HG02943 (cell line): ENCODE measurements around the gene KIF12.

Source experiments
- ATAC-seq: cut with Tn5 transposase; IDR thresholded peaks from one replicate; pipeline ENCODE4 v1.9.1; 2021; ENCODE audit warnings: mild to moderate bottlenecking, low read depth, moderate library complexity; ENCODE audit not compliant: unreplicated experiment

KIF12 gene

GRCh38 chr9:114072184-114073140, 26.6 kb downstream of the KIF12 start:
- ATAC-seq: no peak

GRCh38 chr9:114071197-114071795, 27.8 kb downstream of the KIF12 start:
- no peak for ATAC-seq

- no peak for ATAC-seq
Measured at GRCh38 chr9:114070188-114071103, 28.6 kb downstream of the KIF12 start.

DNA sequence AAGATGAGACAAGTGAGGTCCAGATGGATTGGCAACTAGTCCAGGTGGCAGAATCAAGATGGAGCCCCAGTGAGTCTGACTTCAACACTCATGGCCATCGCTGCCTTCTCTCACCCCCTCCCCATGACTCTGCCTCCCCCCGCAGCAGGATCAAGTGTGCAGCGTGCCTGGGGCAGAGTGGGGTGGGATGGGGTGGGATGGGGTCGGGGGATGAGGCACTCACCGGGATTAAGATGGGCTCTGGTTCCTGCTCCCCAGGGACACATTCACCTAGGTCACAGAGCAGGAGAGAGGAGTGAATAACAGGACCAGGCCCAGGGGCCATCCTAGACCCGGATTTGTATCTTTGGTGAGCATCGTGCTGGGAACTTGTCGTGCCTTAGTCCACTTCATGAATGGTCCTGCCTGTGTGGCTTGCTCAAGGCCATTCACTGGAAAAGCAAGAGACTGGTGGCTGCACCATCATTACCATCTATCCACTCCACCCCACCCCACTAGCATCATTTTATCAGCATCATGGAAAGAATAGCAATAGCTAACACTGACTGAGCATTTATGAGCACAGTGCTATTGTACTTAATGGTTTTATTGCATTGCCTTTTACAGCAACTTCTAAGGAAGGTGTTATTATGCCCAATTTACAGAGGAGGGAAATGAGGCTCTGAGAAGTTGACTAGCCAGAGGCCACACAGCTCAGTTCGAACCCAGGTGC, 29.5 kb downstream of the KIF12 start:
- no peak for ATAC-seq

DNA sequence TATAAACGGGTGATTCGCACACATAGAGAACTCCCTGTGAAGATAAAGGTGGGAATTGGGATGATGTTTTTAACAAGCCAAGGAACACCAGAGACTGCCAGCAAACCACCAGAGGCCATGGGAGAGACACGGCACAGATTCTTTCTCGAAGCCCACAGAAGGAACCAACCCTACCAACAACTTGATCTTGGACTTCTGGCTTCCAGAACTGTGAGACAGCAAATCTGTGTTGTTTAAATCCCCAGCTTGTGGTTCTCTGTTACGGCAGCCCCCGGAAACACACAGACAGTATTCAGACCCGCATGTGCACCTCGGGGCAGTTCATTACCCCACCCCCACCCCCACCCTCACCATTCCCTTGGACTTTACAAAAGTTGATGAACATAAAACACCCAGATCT, 33.8 kb downstream of the KIF12 start:
- ATAC-seq: no peak

- no peak for ATAC-seq
Measured at GRCh38 chr9:114061830-114062474, 37.1 kb downstream of the KIF12 start.

DNA sequence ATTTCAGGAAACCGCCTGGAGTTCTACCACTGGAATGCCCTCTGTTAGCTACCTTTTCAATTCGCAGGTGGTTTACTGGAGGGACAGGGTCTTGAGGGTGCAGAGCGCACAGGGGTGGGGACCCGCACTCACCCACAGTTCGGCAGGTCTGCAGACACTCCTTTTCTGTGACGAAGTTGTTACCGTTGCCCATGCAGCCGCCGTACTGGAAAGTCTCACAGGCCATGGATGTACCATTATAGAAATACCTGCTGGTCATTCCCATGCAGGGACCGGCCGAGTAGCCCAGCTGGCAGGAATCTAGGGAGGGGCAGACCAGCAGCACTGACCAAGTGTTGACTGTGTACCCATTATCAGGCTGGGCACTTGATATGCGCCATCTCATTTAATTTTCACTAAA, 37.8 kb downstream of the KIF12 start:
- no peak for ATAC-seq

- no peak for ATAC-seq
Measured at GRCh38 chr9:114060711-114061110, 38.4 kb downstream of the KIF12 start.

GRCh38 chr9:114060070-114060469, 39.0 kb downstream of the KIF12 start:
- no peak for ATAC-seq

- ATAC-seq: no peak
Measured at GRCh38 chr9:114059047-114059803, 39.9 kb downstream of the KIF12 start.

GRCh38 chr9:114058688-114059046, 40.4 kb downstream of the KIF12 start:
- ATAC-seq: no peak

DNA sequence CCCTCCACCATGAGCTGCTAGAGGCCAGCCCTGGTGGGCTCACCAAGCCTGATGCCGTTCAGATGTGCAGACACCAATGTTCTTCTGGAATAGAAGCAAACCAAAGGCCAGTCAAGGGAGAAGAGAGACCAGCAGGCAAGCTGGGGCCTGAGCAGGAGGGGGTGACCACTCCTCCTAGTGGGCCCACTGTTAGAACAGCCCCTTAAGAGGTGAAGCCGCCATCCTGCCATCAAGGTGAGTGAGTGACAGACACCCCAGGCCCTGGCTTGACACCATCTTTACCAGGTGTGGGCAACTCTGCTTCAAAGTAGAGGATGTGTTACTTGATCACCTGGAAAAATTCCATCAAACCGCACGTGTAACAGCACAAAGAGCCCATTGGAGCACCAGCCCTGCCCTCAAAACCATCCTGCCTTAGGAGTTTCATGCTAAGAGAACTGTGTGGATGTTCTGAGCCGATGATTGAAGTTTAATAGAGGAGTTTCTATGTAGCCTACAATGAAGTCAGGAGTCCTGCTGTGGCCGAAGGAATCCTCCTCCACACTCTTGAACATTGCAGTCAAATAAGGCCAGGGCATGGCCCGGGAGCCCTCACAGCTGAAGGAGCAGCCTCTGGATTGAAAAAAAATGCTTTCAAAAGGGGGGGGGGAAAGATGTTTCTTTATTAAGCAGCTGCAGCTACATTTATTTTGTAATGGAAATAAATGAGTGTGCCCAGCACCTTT, 41.8 kb downstream of the KIF12 start:
- no peak for ATAC-seq

DNA sequence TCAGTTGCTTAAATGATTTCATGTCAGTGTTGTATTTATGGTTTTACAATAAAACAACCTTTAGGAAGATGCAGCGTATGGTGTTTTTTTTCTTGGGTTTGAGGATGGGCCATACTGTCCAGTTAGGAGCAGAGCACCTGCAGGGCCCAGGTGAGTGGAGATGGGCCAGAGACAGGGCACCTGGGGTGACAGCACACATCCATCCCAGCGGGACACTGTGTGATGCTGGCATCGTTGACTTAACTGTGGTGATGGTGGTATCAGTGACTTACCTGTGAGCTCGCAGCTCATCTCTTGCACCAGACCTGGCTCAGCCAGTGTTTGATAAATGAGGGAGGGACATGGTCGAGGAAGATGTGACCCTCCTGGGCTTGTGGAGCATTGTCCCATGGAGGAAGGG, 42.6 kb downstream of the KIF12 start:
- no peak for ATAC-seq

DNA sequence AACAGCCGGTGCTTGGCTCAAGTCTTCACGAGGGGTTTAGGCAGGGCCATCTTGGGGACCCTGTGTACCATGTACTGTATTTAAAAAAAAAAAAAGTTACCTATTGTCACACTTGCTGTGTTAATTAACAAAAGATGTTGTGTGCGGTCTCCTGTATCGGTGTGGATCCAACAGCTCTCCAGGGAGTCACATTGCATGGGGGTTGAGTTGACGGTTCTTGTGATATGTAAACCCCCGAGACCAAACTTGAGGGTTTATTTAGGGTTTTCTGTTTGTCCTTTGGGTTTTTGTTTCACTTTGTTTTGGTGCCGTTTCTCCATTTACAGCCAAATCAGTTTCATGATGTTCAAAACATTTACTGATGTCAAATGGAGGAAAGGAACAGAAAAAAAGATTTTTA, 43.2 kb downstream of the KIF12 start:
- ATAC-seq: no peak

- no peak for ATAC-seq
Measured at GRCh38 chr9:114055061-114055460, 44.0 kb downstream of the KIF12 start.

DNA sequence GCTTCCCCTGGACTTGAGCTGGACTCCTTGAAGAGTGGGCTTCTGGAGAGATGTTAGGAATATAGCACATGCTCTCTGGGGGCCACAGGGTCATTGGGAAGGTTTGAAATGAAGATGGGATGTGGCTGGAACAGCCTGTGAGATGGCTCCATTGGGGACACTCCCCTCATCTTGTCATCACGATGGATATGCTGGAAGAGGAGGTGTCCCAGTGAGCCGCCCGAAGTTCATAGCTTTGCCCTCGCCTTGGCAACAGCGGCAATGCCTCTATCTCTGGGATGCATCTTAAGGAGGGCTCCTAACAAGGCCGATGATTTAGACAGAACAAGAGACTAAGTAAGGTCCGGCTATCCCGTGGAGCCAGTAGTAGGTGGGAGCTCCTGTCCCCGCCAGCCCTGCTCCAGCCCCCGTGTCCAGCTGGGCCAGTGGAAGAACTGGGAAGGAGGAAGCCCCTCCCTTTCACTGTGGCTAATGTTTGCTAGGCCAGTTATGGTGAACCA, 44.9 kb downstream of the KIF12 start:
- ATAC-seq: no peak

- ATAC-seq: no peak
Measured at GRCh38 chr9:114053246-114054005, 45.7 kb downstream of the KIF12 start.

- ATAC-seq: no peak
Measured at GRCh38 chr9:114051706-114052105, 47.4 kb downstream of the KIF12 start.
